Lower leg skin (tissue), 3 donors: Measurements from ENCODE around the gene ADD2.

Source experiments
- CTCF ChIP-seq, 3 donors: fragments of 450-650 bp; IDR thresholded peaks; one replicate each; pipeline ENCODE4 v1.5.1; 2016; ENCODE audit warnings: antibody characterized with exemption in 3 of 3, mild to moderate bottlenecking in 3 of 3, moderate library complexity in 2 of 3
- POLR2A ChIP-seq, 2 donors: fragments of 450-650 bp; IDR thresholded peaks; one replicate each; pipeline ENCODE4 v1.6.1; 2016 to 2017; ENCODE audit warnings: antibody characterized with exemption in 2 of 2, mild to moderate bottlenecking in 1 of 2, moderate library complexity in 1 of 2

- TF ChIP-seq CTCF (IDR thresholded peaks at IDR 0.05) = no peak
- no peak for TF ChIP-seq POLR2A (IDR thresholded peaks at IDR 0.05)
These were observed 38.6 kb upstream of the ADD2 start for GRCh38 chr2:70806620-70807019.
